ENCODE results near the gene CFTR.

GRCh38 chr7:117652943-117653680 is 173.3 kb downstream of the CFTR start:
- no peak for TF ChIP-seq CTCF (IDR thresholded peaks at IDR 0.05; ENCODE audit: insufficient read depth, low read length, poor library complexity, severe bottlenecking)
- TF ChIP-seq EZH2phosphoT487 (conservative IDR thresholded peaks at IDR 0.05; ENCODE audit: low read length): no peak
